WTC11 (cell line): ENCODE measurements around the gene TGFBR2.

Experiments used
- E2F1 ChIP-seq: sonication (generic); formaldehyde crosslinking; IDR thresholded peaks from 2 replicates; pipeline ENCODE4 v1.8.0; 2022; ENCODE audit warnings: mild to moderate bottlenecking, missing genetic modification reagents
- TEAD4 ChIP-seq: sonication (generic); formaldehyde crosslinking; IDR thresholded peaks from 2 replicates; pipeline ENCODE4 v1.8.0; 2022; ENCODE audit warnings: mild to moderate bottlenecking, missing genetic modification reagents
- ZNF121 ChIP-seq: sonication (generic); formaldehyde crosslinking; IDR thresholded peaks from 2 replicates; pipeline ENCODE4 v1.8.0; 2023; ENCODE audit warnings: missing genetic modification reagents

DNA sequence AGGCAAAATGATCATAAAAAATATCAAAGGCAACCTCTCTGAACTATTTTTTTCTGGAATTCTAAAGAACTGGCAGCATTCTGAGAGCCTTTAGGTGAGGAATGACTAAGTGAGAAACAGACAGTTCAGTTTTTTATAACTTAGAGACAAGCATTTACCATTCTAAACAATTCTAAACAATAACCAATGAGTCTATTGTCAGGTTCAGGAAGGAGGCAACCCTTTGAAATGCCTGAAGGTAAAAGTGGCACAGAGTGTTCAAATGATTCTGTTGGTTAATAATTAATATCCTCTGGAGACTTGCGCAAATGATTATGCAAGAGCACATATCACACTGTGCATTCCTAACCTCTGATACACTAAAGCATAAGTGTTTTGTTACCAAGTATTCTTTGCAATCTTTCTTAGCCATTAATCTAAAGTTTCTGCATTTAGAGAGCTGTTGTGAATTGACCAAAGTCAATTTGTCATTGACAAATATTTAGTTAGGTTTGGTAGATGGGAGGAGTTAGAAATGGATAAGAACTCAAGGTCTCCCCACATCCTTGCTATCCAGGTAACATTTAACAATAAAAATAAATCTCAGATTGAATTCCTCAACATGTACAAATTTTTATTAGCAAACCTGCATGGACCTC is 9.2 kb upstream of the TGFBR2 start:
- TF ChIP-seq ZNF121 (CRISPR knock-in tag), result no peak
- TF ChIP-seq E2F1 (CRISPR knock-in tag), result no peak
- no peak for TF ChIP-seq TEAD4 (CRISPR knock-in tag)
